Right atrium auricular region (tissue), 2 donors: ENCODE measurements around the gene JAKMIP1. TPM values are rescaled to one million over a fixed set of nuclear protein-coding genes. Genes with fewer than 3 reads are reported as not detected.

Experiments
- DNase-seq: peaks from one replicate; pipeline ENCODE4 v3.0.0-alpha.2; 2019; ENCODE audit warnings: low spot score
- H3K27ac ChIP-seq, 2 donors: fragments of 200-600 bp; sonication (generic); 1 replicate in 1 of 2; 2 replicates in 1 of 2; pipeline ENCODE4 v1.5.1; 2016 to 2019
- H3K27me3 ChIP-seq, 2 donors: fragments of 200-600 bp; sonication (generic); one replicate each; pipeline versions ENCODE4 v1.5.1 to v1.6.0; 2017 to 2019
- H3K36me3 ChIP-seq: fragments of 200-600 bp; sonication (generic); one replicate; pipeline ENCODE4 v1.5.1; 2016
- H3K4me1 ChIP-seq, 2 donors: fragments of 200-600 bp; sonication (generic); one replicate each; pipeline versions ENCODE4 v1.5.1 to v1.6.0; 2017 to 2019
- H3K4me3 ChIP-seq, 2 donors: fragments of 200-600 bp; sonication (generic); 1 replicate in 1 of 2; 2 replicates in 1 of 2; pipeline ENCODE4 v1.5.1; 2017 to 2019; ENCODE audit warnings: mild to moderate bottlenecking in 1 of 2, moderate library complexity in 1 of 2
- H3K9me3 ChIP-seq, 2 donors: fragments of 200-600 bp; sonication (generic); one replicate each; pipeline ENCODE4 v1.5.1; 2019
- CTCF ChIP-seq, 2 donors: fragments of 200-600 bp; sonication (generic); IDR thresholded peaks; one replicate each; pipeline ENCODE4 v1.5.1; 2019; ENCODE audit warnings: antibody characterized with exemption in 2 of 2
- total RNA-seq, 2 donors: library from RNA; depleted of rRNA; stranded (reverse); fragments of >200 nt; gene quantifications; one replicate each; pipeline ENCODE4 v1.1.0, GENCODE V29; 2016

Gene JAKMIP1
- total RNA-seq, 2 donors from 2014 or later, result 0.30 to 0.59 TPM

- Histone ChIP-seq H3K4me3 (no peak overlapping the region), H3K27ac (no peak overlapping the region), H3K4me1 (no peaks in the 10 kb centered on the region), H3K27me3 (no peaks in the 10 kb centered on the region), H3K36me3 (no peaks in the 10 kb centered on the region), H3K9me3 (no peaks in the 10 kb centered on the region)
- DNase-seq, result no peak
- TF ChIP-seq CTCF (IDR thresholded peaks at IDR 0.05), result no peak
Observed at GRCh38 chr4:6115746-6116586, 84.4 kb downstream of the JAKMIP1 start.

GRCh38 chr4:6115342-6115741 is 85.0 kb downstream of the JAKMIP1 start:
- no peak for TF ChIP-seq CTCF (IDR thresholded peaks at IDR 0.05)
- no peak for DNase-seq
- H3K27me3 ChIP-seq, result no peaks in the 10 kb centered on the region

GRCh38 chr4:6114601-6115000 is 85.7 kb downstream of the JAKMIP1 start:
- Histone ChIP-seq H3K27ac (no peak overlapping the region), H3K4me1 (no peaks in the 10 kb centered on the region), H3K27me3 (no peaks in the 10 kb centered on the region), H3K4me3 (no peak overlapping the region), H3K9me3 (no peaks in the 10 kb centered on the region), H3K36me3 (no peaks in the 10 kb centered on the region)
- TF ChIP-seq CTCF (IDR thresholded peaks at IDR 0.05), result no peak
- no peak for DNase-seq

More at GRCh38 chr4:6115342-6115741, 85.0 kb downstream of the JAKMIP1 start:
- Histone ChIP-seq H3K27ac (no peak overlapping the region), H3K4me1 (no peaks in the 10 kb centered on the region), H3K9me3 (no peaks in the 10 kb centered on the region), H3K36me3 (no peaks in the 10 kb centered on the region), H3K4me3 (no peak overlapping the region)

- no peak for TF ChIP-seq CTCF (IDR thresholded peaks at IDR 0.05)
- no peaks in the 10 kb centered on the region for H3K36me3 ChIP-seq
- H3K4me1 ChIP-seq, result no peaks in the 10 kb centered on the region
- no peak overlapping the region for H3K27ac ChIP-seq
- no peak overlapping the region for H3K4me3 ChIP-seq
- no peaks in the 10 kb centered on the region for H3K27me3 ChIP-seq
- no peaks in the 10 kb centered on the region for H3K9me3 ChIP-seq
- no peak for DNase-seq
Observed at GRCh38 chr4:6114181-6114580, 86.2 kb downstream of the JAKMIP1 start.

- Histone ChIP-seq H3K9me3 (no peaks in the 10 kb centered on the region), H3K27me3 (no peaks in the 10 kb centered on the region), H3K4me3 (no peak overlapping the region), H3K4me1 (no peaks in the 10 kb centered on the region), H3K36me3 (no peaks in the 10 kb centered on the region), H3K27ac (no peak overlapping the region)
- DNase-seq, result no peak
- TF ChIP-seq CTCF (IDR thresholded peaks at IDR 0.05), result no peak
Observed at GRCh38 chr4:6113641-6114040, 86.7 kb downstream of the JAKMIP1 start.
